ENCODE results near the gene GPR68. TPM values are rescaled to one million over a fixed set of nuclear protein-coding genes. Genes with fewer than 3 reads are reported as not detected.

GPR68 gene
- total and polyA plus RNA-seq, 2 of the 4 experiments (the other 2 are of a cell fraction), result 0.72 to 0.94 TPM

DNA sequence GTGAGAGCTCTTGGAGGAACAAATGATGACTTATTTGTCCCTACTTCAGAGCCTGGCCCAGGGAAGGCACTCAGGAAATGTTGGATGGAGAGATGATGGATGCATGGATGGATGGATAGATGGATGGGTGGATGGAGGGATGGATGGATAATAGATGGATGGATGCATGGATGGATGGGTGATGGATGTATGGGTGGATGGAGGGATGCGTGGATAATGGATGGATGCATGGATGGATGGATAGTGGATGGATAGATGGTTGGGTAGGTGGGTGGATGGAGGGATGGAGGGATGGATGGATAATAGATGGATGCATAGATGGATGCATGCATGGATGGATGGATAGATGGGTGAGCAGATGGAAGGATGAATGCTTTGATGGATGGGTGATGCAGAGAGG lies 23.2 kb downstream of the GPR68 start:
- H3K27ac ChIP-seq (ENCODE audit: insufficient read depth, low read length), result no peak overlapping the region
- H4K8ac ChIP-seq (ENCODE audit: low read depth in 2 of 2, low read length in 2 of 2), result no peak overlapping the region
- no peaks in the 10 kb centered on the region; the same call in 1 of the 2 replicates for H3K4me1 ChIP-seq (ENCODE audit: control insufficient read depth, insufficient read depth, low read length)
- H2BK120ac ChIP-seq (ENCODE audit: low read depth, low read length), result no peak overlapping the region
- DNase-seq (no peak), ATAC-seq (ENCODE audit: low read depth) (no peak)
- no peak overlapping the region for H3K23ac ChIP-seq (ENCODE audit: low read depth, low read length)
- H2BK5ac ChIP-seq (ENCODE audit: low read depth, low read length, poor library complexity, severe bottlenecking), result no peak overlapping the region
- no TSS peak for BruUV-seq (replicated peaks)
- H3K4me3 ChIP-seq (ENCODE audit: insufficient read depth, low read depth, low read length), result no peak overlapping the region
- no peak overlapping the region for H3K56ac ChIP-seq (ENCODE audit: extremely low read depth, insufficient read depth, low read length)
- no peak overlapping the region for H4K91ac ChIP-seq (ENCODE audit: insufficient read depth, low read depth, low read length)
- ChIA-PET POLR2A (ENCODE audit: unreplicated experiment) (no interaction called here), CTCF (no interaction called here)
- dilution Hi-C loops (cut with HindIII; ENCODE audit: low sequenced_read_pairs, unreplicated experiment) (no loop called here), intact Hi-C loops (cut with micrococcal nuclease) (no loop called here), in situ Hi-C loops (cut with MboI; ENCODE audit: low sequenced_read_pairs) (no loop called here)
- peak overlapping the region; percentile 55 for H2AK9ac ChIP-seq (replicated peaks; ENCODE audit: low read depth, low read length, poor library complexity)
- H2AFZ ChIP-seq (replicated peaks; ENCODE audit: low read length, poor library complexity), result no peak overlapping the region
- no peak overlapping the region for H3K9ac ChIP-seq (ENCODE audit: low read depth, low read length)
- no peak overlapping the region for H3K4me2 ChIP-seq (ENCODE audit: low read depth, low read length)
- no peak overlapping the region for H2AK5ac ChIP-seq (ENCODE audit: low read depth, low read length)
- H2BK15ac ChIP-seq (ENCODE audit: low read depth, low read length), result no peak overlapping the region
- TF ChIP-seq, protein P1, sequence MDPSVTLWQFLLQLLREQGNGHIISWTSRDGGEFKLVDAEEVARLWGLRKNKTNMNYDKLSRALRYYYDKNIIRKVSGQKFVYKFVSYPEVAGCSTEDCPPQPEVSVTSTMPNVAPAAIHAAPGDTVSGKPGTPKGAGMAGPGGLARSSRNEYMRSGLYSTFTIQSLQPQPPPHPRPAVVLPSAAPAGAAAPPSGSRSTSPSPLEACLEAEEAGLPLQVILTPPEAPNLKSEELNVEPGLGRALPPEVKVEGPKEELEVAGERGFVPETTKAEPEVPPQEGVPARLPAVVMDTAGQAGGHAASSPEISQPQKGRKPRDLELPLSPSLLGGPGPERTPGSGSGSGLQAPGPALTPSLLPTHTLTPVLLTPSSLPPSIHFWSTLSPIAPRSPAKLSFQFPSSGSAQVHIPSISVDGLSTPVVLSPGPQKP (IDR thresholded peaks at IDR 0.05; ENCODE audit: borderline replicate concordance, low read depth, low read length), result no peak
- TF ChIP-seq, protein P2, sequence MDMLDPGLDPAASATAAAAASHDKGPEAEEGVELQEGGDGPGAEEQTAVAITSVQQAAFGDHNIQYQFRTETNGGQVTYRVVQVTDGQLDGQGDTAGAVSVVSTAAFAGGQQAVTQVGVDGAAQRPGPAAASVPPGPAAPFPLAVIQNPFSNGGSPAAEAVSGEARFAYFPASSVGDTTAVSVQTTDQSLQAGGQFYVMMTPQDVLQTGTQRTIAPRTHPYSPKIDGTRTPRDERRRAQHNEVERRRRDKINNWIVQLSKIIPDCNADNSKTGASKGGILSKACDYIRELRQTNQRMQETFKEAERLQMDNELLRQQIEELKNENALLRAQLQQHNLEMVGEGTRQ (IDR thresholded peaks at IDR 0.05; ENCODE audit: low read depth, low read length), result no peak
- TF ChIP-seq MXI1 (IDR thresholded peaks at IDR 0.05; ENCODE audit: borderline replicate concordance, low read depth, low read length), result no peak
- TF ChIP-seq, protein P3, sequence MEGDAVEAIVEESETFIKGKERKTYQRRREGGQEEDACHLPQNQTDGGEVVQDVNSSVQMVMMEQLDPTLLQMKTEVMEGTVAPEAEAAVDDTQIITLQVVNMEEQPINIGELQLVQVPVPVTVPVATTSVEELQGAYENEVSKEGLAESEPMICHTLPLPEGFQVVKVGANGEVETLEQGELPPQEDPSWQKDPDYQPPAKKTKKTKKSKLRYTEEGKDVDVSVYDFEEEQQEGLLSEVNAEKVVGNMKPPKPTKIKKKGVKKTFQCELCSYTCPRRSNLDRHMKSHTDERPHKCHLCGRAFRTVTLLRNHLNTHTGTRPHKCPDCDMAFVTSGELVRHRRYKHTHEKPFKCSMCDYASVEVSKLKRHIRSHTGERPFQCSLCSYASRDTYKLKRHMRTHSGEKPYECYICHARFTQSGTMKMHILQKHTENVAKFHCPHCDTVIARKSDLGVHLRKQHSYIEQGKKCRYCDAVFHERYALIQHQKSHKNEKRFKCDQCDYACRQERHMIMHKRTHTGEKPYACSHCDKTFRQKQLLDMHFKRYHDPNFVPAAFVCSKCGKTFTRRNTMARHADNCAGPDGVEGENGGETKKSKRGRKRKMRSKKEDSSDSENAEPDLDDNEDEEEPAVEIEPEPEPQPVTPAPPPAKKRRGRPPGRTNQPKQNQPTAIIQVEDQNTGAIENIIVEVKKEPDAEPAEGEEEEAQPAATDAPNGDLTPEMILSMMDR (conservative IDR thresholded peaks at IDR 0.05; ENCODE audit: low read depth, low read length), result no peak
- no peak for TF ChIP-seq CEBPB (IDR thresholded peaks at IDR 0.05; ENCODE audit: low read depth, low read length)
- no peak for TF ChIP-seq CHD1 (IDR thresholded peaks at IDR 0.05; ENCODE audit: low read depth, low read length)
- no peak for TF ChIP-seq NFE2L2 (IDR thresholded peaks at IDR 0.05; ENCODE audit: low read depth, low read length)
- no peak for TF ChIP-seq BHLHE40 (IDR thresholded peaks at IDR 0.05; ENCODE audit: low read depth, low read length)
- TF ChIP-seq FOS (IDR thresholded peaks at IDR 0.05; ENCODE audit: low read depth, low read length), result no peak
- TF ChIP-seq MAFK (IDR thresholded peaks at IDR 0.05; ENCODE audit: low read depth, low read length), result no peak
- no peak for TF ChIP-seq MAZ (IDR thresholded peaks at IDR 0.05; ENCODE audit: borderline replicate concordance, low read depth, low read length)
- no peak for TF ChIP-seq RCOR1 (IDR thresholded peaks at IDR 0.05; ENCODE audit: insufficient replicate concordance, low read length)
- no peak for TF ChIP-seq SMC3 (IDR thresholded peaks at IDR 0.05; ENCODE audit: low read depth, low read length)
- no peak overlapping the region for H2BK20ac ChIP-seq (ENCODE audit: low read depth, low read length)
- 71 to 100% methylated on average over 1 of the region's 1 CpG for WGBS, 2 experiments (ENCODE audit: extremely low coverage in 2 of 2, insufficient read length in 1 of 2)
- H3K14ac ChIP-seq (replicated peaks; ENCODE audit: low read depth, low read length), result no peak overlapping the region
- H3K27me3 ChIP-seq (ENCODE audit: control insufficient read depth, insufficient read depth, low read length), result no peaks in the 10 kb centered on the region
- H3K18ac ChIP-seq (ENCODE audit: low read depth, low read length), result no peak overlapping the region
- peaks cover 6% of the 10 kb centered on the region; the same call in 1 of the 2 replicates for H3K9me1 ChIP-seq (ENCODE audit: insufficient read depth, low read length)
- peaks cover 3% of the 10 kb centered on the region; the same call in 1 of the 2 replicates for H3K9me3 ChIP-seq (ENCODE audit: control insufficient read depth, insufficient read depth, low read length)
- H4K5ac ChIP-seq (ENCODE audit: low read depth, low read length), result no peak overlapping the region
- no peaks in the 10 kb centered on the region for H4K20me1 ChIP-seq (ENCODE audit: insufficient read depth, low read length)
- no peaks in the 10 kb centered on the region for H3K79me1 ChIP-seq (ENCODE audit: low read depth in 1 of 2, low read length in 2 of 2)
- no peak overlapping the region for H3K4ac ChIP-seq (ENCODE audit: low read depth, low read length)
- H3K36me3 ChIP-seq (ENCODE audit: control insufficient read depth, insufficient read depth, low read length), result peaks cover 3% of the 10 kb centered on the region; the same call in 1 of the 2 replicates

Data from IMR-90 (cell line).